ENCODE data around the gene SHISAL2A. TPM values are rescaled to one million over a fixed set of nuclear protein-coding genes. Genes with fewer than 3 reads are reported as not detected.

Gene SHISAL2A
- total and polyA plus RNA-seq, 10 of the 15 experiments (the other 5 are each of a cell fraction or from before 2014, with no cell fraction given), result 0.18 to 0.67 (median 0.45) TPM

DNA sequence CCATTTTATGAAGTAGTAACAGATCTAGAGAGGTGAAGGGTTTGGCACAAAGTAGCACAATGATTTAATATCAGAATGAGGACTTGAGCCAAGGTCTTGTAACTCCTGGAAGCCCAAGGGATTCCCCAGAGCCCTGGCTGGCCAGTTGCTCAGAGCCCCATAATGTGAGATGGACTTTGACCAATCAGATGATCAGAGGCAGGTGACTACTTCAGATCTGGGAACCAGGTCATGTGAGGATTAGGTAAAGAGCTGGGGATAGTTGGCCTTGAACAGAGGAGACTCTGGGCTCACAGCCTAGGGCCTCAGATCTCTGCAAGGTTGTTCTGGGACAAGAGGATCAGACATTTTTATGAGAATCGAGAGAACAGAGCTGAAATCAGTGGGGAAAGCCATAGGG is 18.9 kb downstream of the SHISAL2A start:
- Histone ChIP-seq H3K4me2 (ENCODE audit: control insufficient read depth, insufficient read depth) (no peak overlapping the region), H3K27ac (ENCODE audit: control insufficient read depth, insufficient read depth) (no peak overlapping the region), H4K20me1 (ENCODE audit: control insufficient read depth, insufficient read depth) (no peaks in the 10 kb centered on the region), H3K9ac (ENCODE audit: control insufficient read depth, insufficient read depth, low read length) (no peak overlapping the region), H3K9me3 (replicated peaks; ENCODE audit: control insufficient read depth, insufficient read depth, low read length) (no peaks in the 10 kb centered on the region), H3K36me3 (ENCODE audit: control insufficient read depth in 2 of 2, insufficient read depth in 2 of 2, low read length in 1 of 2) (no peaks in the 10 kb centered on the region), H2AFZ (ENCODE audit: control insufficient read depth, low read depth, low read length) (no peak overlapping the region), H3K4me3 (no peak overlapping the region), H3K27me3 (replicated peaks in 1 of 2; ENCODE audit: control insufficient read depth in 2 of 2, insufficient read depth in 2 of 2, low read length in 1 of 2) (no peaks in the 10 kb centered on the region), H3K4me1 (ENCODE audit: control insufficient read depth, insufficient read depth, low read length) (no peaks in the 10 kb centered on the region), H3K79me2 (ENCODE audit: control insufficient read depth, insufficient read depth, low read length) (no peaks in the 10 kb centered on the region)
- intact Hi-C loops (cut with micrococcal nuclease; ENCODE audit: unreplicated experiment), result no loop called here
- in situ Hi-C loops (cut with MboI), result no loop called here
- no TSS peak for BruUV-seq (replicated peaks)
- ATAC-seq (no peak), FAIRE-seq (no peak), DNase-seq (ENCODE audit: low read depth, low spot score) (no peak)
- WGBS (ENCODE audit: insufficient coverage, insufficient replicate concordance, low lambda C conversion rate, missing lambda C conversion rate), result 59% methylated on average over 1 of the region's 1 CpG
- CTCF ChIA-PET, result interaction anchor here (1.0 kb wide), 1 partner anchor 35 kb away, joined by 3 read pairs; no protein-coding TSS in a partner anchor
- SMC1A ChIA-PET (ENCODE audit: uncharacterized antibody, unreplicated experiment), result interaction anchor here (0.6 to 2.9 kb wide), 4 partner anchors 10 to 14 kb away, joined by 3 to 10 read pairs (median 6); no protein-coding TSS in a partner anchor
- peak; percentile 51; the same call in 1 of the 2 replicates for TF ChIP-seq RAD51 (IDR thresholded peaks at IDR 0.05)
- TF ChIP-seq, protein P1, sequence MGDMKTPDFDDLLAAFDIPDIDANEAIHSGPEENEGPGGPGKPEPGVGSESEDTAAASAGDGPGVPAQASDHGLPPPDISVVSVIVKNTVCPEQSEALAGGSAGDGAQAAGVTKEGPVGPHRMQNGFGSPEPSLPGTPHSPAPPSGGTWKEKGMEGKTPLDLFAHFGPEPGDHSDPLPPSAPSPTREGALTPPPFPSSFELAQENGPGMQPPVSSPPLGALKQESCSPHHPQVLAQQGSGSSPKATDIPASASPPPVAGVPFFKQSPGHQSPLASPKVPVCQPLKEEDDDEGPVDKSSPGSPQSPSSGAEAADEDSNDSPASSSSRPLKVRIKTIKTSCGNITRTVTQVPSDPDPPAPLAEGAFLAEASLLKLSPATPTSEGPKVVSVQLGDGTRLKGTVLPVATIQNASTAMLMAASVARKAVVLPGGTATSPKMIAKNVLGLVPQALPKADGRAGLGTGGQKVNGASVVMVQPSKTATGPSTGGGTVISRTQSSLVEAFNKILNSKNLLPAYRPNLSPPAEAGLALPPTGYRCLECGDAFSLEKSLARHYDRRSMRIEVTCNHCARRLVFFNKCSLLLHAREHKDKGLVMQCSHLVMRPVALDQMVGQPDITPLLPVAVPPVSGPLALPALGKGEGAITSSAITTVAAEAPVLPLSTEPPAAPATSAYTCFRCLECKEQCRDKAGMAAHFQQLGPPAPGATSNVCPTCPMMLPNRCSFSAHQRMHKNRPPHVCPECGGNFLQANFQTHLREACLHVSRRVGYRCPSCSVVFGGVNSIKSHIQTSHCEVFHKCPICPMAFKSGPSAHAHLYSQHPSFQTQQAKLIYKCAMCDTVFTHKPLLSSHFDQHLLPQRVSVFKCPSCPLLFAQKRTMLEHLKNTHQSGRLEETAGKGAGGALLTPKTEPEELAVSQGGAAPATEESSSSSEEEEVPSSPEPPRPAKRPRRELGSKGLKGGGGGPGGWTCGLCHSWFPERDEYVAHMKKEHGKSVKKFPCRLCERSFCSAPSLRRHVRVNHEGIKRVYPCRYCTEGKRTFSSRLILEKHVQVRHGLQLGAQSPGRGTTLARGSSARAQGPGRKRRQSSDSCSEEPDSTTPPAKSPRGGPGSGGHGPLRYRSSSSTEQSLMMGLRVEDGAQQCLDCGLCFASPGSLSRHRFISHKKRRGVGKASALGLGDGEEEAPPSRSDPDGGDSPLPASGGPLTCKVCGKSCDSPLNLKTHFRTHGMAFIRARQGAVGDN (IDR thresholded peaks at IDR 0.05), result no peak
- POLR2A ChIA-PET, result interaction anchor here (0.7 kb wide), 1 partner anchor 273 kb away, joined by 3 read pairs; no protein-coding TSS in a partner anchor
- RAD21 ChIA-PET (ENCODE audit: unreplicated experiment), result no interaction called here
